GM18519 (cell line): Measurements from ENCODE around the gene KANK3.
"Not testable (repeated sequence)": the region's sequence is repeated elsewhere in the genome, so short reads cannot be mapped to it uniquely, and the experiment has no call there.

Experiments used
- ATAC-seq: cut with Tn5 transposase; IDR thresholded peaks from one replicate; pipeline ENCODE4 v1.9.1; 2021; ENCODE audit warnings: mild to moderate bottlenecking, moderate library complexity; ENCODE audit not compliant: unreplicated experiment, low FRiP score

The KANK3 gene

DNA sequence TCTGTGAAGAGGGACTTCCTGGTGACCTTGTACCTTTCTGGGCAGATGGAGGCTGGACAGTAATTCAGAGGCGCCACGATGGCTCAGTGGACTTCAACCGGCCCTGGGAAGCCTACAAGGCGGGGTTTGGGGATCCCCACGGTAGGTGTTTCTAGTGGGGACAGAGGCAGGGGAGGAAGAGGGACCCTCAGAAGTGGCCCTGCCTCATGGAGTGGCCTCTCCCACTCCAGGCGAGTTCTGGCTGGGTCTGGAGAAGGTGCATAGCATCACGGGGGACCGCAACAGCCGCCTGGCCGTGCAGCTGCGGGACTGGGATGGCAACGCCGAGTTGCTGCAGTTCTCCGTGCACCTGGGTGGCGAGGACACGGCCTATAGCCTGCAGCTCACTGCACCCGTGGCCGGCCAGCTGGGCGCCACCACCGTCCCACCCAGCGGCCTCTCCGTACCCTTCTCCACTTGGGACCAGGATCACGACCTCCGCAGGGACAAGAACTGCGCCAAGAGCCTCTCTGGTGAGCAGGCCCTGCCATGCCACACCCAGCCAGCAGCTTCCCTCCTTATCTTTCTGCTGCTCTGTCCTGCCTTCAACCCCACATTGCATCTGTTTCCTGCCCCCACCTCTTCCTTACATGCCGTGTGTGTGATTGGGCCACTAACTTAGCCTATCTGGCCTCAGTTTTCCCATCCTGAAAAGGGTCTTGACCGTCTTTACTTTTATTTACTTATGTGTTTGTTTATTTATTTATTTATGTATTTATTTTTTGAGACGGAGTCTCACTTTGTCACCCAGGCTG, 28.1 kb upstream of the KANK3 start:
- ATAC-seq = no peak

- no peak for ATAC-seq
Observed at GRCh38 chr19:8370176-8371010, 27.3 kb upstream of the KANK3 start.

- ATAC-seq = no peak
Observed at GRCh38 chr19:8367327-8368001, 24.4 kb upstream of the KANK3 start.

DNA sequence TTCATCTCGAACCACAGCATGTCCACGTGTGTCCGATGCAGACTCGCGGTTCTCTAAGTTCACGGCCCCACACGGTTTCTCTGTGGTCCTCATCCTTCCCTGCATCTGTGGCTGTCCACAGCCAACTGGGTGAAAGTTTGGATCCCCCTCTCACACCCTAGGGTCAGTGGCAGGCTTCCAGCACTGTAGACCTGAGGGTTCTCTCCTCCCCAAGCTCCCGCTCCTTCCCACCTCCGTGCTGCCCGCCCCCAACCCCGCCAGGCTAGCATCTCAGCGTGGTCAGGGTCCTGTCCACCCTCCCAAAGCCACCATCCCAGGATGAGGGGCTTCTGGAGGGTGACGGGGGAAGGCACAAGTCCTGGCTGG, 23.9 kb upstream of the KANK3 start:
- no peak for ATAC-seq

DNA sequence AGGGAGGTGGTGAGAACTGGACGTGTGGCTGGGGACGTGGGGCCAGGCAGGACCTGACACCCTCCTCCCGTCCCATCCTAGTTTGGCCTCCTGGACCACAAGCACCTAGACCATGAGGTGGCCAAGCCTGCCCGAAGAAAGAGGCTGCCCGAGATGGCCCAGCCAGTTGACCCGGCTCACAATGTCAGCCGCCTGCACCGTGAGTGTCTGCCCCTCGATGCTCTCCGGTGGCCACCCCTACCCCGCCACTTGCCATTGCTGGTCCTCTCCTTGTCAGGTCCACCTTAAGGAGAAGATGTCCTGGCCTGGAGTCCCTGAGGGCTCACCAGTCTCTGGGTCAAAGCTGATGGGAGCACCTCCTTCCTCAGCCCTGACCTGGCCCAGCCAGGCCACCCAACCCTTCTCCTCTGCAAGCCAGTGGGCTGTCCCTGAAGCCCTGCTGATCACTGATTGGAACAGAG, 23.1 kb upstream of the KANK3 start:
- ATAC-seq = no peak

DNA sequence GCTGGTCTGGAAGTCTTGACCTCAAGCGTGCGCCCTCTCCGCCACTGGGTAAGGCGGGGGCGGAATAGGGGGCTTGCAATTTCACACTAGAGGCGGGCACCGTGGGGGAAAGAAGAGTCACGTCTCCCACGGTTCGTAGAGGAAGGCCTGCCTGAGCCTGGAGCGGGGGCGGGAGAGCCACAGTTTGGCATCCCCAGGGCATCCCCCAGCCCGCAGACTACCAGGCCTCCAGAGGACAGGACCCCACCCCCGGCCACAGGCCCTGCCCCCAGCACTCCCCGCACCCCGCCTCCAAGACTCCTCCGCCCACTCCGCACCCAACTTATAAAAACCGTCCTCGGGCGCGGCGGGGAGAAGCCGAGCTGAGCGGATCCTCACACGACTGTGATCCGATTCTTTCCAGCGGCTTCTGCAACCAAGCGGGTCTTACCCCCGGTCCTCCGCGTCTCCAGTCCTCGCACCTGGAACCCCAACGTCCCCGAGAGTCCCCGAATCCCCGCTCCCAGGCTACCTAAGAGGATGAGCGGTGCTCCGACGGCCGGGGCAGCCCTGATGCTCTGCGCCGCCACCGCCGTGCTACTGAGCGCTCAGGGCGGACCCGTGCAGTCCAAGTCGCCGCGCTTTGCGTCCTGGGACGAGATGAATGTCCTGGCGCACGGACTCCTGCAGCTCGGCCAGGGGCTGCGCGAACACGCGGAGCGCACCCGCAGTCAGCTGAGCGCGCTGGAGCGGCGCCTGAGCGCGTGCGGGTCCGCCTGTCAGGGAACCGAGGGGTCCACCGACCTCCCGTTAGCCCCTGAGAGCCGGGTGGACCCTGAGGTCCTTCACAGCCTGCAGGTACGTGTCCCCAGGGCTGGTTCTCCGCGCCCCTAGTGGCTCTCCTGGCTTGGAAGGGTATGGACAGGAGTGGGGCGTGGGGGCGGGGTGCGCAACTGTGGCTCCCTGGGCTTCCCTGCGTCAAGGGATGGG, 21.0 kb upstream of the KANK3 start, which contains the start of gene ANGPTL4:
Gene ANGPTL4 (plus strand): TSS at position 353 of the 969 bp plus-strand sequence. CDS start 167 bp downstream, at position 520.
- no peak for ATAC-seq

DNA sequence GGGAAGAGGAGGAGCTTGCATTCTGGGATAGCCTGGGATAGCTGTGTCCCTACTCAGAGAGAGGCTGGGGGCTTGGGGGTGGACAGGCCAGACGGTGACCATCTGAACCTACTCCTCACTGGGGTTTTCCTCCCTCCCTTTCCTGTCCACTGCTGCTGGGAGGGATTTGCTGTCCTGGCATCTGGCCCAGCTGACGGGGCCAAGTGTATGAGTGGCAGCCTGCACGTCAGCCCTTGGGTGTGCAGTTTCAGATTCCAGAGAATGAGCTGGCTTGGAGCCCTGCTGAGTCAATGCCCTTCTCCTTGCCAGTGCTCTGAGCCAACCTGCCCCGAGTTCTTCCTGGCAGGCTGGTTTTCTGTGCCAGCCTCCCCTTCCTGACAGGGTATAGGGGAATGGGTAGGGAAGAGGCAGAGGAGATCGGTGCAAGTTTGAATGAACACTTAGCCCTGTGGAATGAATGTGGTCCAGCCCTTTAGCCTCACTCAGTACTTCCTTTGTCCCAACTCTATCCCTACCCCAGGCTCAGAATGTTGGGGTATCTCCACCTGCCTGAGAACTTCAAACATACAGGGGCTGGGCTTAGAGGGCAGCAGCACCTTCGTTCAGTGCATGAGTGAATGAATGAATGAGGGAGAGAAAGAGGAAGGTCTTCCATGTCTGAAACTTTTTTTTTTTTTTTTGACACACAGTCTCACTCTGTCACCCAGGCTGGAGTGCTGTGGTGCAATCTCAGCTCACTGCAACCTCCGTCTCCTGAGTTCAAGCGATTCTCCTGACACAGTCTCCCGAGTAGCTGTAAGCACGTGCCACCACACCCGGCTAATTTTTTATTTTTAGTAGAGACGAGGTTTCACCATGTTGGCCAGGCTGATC, 19.1 kb upstream of the KANK3 start:
- ATAC-seq = no peak

DNA sequence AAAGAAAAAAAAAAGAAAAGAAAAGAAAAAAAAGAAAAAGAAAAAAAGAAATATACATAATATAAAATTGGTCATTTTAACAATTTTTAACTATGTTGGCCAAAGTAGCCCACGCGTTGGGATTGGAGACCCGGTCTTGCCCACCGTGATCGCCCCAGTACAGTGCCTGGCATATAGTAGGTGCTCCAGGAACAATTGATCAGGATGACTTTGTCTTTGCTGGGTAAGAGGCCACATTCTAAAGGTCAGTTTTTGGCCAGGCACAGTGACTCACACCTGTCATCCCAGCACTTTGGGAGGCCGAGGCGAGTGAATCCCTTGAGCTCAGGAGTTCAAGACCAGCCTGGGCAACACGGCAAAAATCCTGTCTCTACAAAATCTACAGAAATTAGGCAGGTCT, 17.1 kb upstream of the KANK3 start:
- no peak for ATAC-seq

DNA sequence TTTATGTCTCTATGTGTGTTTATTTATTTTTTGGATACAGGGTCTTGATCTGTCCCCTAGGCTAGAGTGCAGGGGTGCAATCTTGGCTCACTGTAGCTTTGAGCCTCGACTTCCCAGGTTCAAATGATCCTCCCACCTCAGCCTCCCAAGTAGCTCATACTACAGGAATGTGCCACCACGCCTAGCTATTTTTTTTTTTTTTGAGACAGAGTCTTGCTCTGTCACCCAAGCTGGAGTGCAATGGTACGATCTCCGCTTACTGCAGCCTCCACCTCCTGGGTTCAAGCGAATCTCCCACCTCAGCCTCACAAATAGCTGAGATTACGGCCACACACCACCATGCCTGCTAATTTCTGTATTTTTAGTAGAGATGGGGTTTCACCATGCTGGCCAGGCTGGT, 15.9 kb upstream of the KANK3 start:
- ATAC-seq = no peak

DNA sequence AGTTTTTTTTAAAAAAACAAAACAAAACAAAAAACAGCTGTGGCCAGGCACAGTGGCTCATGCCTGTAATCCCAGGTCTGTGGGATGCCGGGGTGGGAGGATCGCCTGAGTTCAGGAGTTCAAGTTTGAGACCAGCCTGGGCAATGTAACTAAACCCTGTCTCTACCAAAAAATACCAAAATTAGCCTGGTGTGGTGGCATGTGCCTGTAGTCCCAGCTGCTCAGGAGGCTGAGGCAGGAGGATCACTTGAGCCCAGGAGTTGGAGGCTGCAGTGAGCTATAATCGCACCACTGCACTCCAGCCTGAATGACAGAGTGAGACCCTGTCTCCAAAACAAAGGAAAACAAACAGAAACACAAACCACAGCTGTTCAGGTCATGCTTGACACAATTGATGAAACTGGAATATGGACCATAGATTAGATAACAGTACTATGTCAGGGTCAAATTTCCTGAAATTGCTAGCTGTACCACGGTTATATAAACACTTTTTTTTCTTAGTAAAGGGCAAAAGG, 14.0 kb upstream of the KANK3 start:
- no peak for ATAC-seq

DNA sequence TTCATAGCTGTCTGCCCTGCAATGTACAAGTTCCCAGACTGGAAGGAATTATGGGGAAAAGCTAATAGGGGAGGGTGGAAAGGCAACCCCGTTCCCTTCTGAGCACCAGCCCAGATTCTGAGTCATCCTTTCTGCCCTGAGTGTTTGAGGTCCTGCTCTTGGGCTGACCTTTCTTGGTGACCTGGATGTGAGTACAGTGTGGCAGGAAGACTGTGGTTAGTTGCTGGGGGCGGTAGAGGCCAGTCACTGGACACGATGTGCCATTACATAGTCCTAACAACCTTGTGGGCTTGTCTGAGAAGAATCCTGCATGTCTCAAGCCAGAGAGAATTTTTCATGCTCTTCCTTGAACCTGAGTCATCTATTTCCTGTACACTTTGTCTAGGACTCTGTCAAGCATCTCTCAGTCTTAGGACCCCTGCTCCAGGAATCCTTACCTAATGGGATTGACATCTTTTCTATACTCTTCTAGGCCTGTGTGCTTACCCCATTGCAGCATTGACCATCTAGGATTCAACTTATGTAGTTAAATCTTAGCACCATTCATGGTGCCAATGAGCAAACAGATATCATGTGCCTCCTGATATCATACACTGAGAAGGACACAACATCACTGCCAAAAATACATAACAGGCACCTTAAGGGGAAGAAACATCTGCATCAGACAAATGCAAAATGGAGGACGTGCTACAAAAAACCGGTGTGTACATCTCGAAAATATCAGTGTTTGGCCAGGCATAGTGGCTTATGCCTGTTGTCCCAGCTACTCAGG, 12.8 kb upstream of the KANK3 start:
- no peak for ATAC-seq

GRCh38 chr19:8352845-8353244, 9.8 kb upstream of the KANK3 start:
- not testable (repeated sequence) for ATAC-seq

DNA sequence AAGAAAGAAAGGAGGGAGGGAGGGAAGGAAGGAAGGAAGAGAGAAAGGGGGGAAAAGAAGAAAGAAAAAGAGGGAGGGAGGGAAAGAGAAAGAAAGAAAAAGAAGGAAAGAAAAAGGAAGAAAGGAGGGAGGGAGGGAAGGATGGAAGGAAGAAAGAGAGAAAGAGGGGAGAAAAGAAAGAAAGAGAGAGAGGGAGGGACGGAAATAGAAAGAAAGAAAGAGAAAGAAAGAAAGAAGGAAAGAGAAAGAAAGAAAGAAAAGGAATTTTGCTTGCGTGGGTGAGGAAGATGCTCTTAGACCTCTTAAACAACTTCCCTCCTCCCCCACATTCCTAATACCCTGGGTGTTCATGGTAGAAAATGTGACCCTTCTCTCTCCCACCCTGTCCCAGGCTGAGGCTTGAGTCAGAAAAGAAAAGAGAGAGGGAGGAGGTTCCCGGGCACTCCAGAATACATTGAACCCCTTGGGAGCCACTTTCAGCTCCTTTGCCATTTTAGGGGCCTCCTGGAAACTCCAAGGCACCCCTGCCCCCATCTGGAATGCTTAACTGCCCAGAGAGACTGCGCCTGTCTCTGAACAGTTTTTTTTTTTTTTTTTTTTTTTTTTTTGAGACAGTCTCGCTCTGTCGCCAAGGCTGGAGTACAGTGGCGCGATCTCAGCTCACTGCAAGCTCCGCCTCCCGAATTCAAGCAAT, 9.2 kb upstream of the KANK3 start:
- ATAC-seq = no peak

DNA sequence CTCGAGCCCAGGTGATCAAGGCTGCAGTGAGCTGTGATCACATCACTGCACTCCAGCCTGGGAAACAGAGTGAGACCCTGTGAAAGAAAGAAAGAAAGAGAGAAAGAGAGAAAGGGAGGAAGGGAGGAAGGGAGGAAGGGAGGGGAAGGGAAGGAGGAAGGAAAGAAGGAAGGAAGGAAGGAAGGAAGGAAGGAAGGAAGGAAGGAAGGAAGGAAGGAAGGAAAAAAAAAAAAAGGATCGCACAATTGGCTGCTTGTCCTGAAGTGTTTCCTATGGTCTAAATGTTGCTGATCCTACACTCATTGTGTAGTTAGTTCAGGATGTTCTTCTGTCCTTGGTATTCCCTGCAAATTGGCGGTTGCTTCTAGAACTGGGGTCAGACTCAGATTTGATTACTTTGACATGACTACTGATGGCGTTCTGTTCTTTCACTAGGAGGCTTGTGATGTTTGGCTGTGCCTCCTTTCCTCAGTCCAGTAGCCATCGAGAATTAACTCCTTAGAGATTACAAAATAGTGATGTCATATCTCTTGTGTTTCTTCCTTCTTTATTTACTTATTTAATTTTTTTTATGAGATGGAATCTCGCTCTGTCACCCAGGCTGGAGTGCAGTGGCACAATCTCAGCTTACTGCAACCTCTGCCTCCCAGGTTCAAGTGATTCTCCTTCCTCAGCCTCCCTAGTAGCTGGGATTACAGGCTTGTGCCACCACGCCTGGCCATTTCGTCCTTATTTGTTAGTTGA, 6.7 kb upstream of the KANK3 start:
- ATAC-seq = not testable (repeated sequence)

DNA sequence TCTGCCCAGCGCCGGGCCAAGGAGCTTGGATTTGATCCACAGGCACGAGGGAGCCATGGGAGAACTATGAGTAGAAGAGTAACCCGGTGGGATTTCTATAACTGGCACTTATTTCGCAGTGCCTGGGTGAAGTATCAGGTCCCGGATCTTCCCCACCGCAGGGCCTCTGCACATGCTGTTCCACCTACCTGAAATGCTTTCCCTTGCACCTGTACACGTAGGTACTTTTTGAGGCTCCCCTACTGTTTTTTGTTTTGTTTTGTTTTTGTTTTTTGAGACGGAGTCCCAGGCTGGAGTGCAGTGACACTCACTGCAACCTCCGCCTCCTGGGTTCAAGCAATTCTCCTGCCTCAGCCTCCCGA, 402 bp upstream of the KANK3 start:
- ATAC-seq = no peak

DNA sequence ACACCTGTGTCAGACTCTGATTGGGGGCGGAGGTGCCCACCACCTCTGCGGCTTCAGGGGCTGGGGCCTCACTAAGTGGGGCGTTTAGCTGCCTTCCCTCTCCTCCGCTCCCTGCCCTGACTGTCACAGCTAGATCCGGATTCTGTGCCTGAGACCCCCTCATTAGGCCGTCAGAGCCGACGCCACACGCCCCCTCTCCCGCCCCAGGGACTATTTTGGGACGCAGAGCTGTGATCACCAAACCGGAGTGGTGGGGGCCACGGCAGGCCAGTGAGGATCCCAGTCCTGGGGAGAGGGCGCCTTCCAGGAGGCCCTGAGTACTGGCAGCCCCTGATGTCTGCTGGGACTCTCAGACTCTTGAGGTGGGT, 762 bp downstream of the KANK3 start:
- ATAC-seq = no peak

- ATAC-seq = not testable (repeated sequence)
Observed at GRCh38 chr19:8341504-8341903, 1.6 kb downstream of the KANK3 start.
